RPMI7951 (cell line): ENCODE results near the gene ANAPC16. TPM values are rescaled to one million over a fixed set of nuclear protein-coding genes. Genes with fewer than 3 reads are reported as not detected.
"Not testable (repeated sequence)": the region's sequence is repeated elsewhere in the genome, so short reads cannot be mapped to it uniquely, and the experiment has no call there.

ENCODE experiments used
- DNase-seq: peaks from one replicate; pipeline ENCODE4 v3.0.0-alpha.2; 2012; ENCODE audit warnings: low read depth
- total RNA-seq: library from RNA; depleted of rRNA; stranded (reverse); fragments of >200 nt; shearing (Covaris generic); gene quantifications from 2 replicates; pipeline ENCODE4 v1.2.3, GENCODE V29; 2014

The ANAPC16 gene
- total RNA-seq, 1 experiment from 2014 or later, result 70.4 TPM

- not testable (repeated sequence) for DNase-seq
These were observed 4.0 kb upstream of the ANAPC16 start for GRCh38 chr10:72211832-72212231.

DNA sequence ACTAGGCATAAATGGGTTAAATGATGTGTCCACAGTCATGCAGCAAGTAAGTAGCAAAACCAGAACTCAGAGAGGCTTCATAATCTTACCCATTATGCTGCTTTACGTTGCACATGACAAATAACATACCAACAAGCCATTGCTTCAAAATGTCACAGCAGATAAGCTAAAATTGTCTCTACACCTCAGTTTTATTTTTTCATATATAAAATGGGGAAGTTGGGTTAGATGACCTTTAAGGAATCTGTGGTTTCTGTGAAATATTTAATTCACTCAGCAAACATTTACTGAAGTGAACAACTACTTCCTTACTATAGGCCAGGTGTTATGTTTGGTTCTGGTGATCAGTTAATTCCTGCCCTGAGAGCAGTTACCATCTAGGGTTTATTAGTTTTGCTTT lies 2.5 kb downstream of the ANAPC16 start:
- no peak for DNase-seq

- DNase-seq, result no peak
These were observed 2.9 kb downstream of the ANAPC16 start for GRCh38 chr10:72218726-72219125.

DNA sequence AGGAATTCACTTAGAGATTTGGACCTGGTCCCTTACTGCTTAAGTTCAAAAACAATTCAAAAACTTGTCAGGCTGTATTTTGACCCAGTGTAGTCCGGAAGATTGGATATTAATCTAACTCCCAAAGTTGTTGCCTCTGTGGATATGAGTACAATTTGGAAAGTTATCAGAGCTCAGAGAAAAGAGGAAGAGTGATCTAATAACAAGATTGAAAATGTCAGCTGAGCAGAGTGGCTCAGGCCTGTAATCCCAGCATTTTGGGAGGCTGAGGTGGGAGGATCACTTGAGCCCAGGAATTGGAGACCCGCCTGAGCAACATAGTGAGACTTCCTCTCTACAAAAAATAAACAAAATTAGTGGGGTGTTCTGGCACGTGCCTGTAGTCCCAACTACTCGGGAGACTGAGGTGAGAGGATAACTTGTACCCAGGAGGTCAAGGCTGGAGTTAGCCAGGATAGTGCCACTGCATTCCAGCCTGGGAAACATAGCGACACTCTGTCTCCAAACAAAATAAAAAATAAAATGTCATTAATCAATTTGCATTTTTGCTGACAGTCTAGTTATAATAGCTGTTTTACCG lies 3.5 kb downstream of the ANAPC16 start:
- DNase-seq, result no peak

DNA sequence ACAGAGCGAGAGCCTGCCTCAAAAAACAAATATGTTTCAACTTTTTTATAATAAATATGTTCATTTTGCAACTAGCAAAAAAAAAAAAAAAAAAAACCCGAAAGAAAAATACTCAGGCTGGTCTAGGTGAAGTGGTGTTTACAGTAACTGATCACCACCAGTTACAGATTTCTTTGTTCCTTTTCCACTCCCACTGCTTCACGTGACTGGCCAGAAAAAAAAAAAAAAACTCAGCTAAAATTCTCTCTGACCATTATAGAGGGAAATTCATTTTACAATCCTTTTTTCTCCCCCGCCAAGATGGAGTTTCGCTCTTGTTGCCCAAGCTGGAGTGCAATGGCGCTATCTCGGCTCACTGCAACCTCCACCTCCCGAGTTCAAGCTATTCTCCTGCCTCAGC lies 4.8 kb downstream of the ANAPC16 start:
- DNase-seq, result no peak

DNA sequence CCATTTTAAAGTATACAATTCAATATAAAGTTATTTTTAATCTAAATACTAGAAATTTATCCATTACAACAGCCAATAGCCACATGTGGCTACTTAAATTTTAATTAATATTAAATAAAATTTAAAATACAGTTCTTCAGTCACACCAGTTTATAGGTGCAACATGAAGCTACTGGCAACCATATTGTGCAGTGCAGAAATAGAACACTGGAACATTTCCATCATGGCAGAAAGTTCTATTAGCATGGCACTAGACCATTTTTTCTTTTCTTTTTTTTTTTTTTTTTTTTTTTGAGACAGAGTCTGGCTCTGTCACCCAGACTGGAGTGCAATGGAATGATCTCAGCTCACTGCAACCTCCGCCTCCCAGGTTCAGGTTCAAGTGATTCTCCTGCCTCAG lies 5.5 kb downstream of the ANAPC16 start:
- no peak for DNase-seq

DNA sequence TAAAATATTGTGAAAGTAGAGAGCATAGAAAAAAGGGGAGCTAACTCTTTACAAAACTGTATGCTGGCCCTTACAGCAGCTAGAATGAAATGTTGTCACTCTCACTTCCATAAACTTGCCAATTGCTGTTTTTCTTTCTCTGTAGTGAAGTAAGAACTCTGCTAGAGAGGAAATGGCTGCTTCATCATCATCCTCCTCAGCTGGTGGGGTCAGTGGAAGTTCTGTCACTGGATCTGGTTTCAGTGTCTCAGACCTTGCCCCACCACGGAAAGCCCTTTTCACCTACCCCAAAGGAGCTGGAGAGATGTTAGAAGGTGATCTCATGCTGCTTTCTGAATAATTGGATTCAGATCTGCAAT lies 7.9 kb downstream of the ANAPC16 start:
- DNase-seq, result no peak

- DNase-seq, result not testable (repeated sequence)
These were observed 8.4 kb downstream of the ANAPC16 start for GRCh38 chr10:72224191-72224590.

DNA sequence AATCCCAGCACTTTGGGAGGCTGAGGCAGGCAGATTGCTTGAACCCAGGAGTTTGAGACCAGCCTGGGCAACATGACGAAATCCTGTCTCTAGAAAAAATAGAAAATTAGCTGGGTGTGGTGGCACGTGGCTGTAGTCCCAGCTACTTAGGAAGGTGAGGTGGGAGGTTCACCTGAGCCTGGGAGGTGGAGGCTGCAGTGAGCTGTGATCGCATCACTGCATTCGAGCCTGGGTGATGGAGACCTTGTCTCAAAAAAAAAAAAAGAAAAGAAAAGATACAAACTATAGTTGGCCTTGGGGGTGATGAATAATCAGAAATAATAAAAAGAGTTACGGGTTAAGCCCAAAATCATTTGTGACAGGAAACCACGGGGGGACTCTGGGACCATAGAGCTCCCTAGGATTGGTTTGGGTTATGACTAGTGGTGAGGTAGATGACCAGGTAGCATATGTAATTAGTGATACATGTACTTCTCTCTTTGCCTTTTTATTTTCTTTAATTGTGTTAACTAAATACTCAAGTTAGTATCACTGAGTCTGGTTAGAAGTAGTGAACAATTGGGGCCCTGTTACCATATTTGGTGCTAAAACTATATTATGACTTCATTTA lies 10.7 kb downstream of the ANAPC16 start:
- no peak for DNase-seq

GRCh38 chr10:72227826-72228225 lies 12.0 kb downstream of the ANAPC16 start:
- DNase-seq, result no peak

DNA sequence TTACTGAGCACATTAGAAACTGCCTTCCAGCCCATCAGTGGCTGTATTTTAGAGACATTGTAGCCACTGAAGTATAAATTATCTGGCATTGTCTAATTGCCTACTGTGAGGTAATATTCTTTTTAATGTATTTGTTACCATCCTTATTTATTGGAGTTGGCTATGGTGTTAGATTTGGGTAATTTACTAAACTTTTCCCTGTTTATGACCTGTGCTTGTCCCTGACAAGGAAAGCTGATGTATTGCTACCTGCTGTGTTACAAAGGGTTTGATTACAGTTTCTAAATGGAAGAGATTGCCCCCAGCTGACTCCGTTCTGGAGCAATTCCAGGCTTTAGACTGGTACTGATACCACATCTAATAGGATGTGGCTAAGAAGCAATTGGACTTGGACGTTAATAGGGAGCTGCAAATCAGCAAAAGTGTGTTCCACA lies 12.5 kb downstream of the ANAPC16 start:
- no peak for DNase-seq

GRCh38 chr10:72229261-72230251 lies 13.7 kb downstream of the ANAPC16 start:
- no peak for DNase-seq

DNA sequence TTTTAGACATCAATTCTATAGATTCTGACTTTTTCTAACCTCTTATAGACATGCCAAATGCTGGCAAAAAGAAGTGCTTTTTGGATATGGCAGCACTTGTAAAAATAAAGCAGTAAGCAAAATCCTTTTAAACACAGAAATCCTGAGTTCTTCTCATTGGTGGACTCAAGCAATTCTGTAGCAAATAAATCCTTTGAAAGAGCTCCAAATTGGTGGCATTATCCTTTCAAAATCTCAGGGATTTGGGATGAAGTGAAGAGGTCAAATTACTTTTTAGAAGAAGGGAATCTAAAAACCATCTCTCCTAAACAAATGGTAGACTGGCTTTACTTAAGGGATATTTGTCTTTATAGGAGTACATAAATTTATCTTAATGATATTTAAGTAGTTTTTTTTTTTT lies 17.8 kb downstream of the ANAPC16 start:
- no peak for DNase-seq

DNA sequence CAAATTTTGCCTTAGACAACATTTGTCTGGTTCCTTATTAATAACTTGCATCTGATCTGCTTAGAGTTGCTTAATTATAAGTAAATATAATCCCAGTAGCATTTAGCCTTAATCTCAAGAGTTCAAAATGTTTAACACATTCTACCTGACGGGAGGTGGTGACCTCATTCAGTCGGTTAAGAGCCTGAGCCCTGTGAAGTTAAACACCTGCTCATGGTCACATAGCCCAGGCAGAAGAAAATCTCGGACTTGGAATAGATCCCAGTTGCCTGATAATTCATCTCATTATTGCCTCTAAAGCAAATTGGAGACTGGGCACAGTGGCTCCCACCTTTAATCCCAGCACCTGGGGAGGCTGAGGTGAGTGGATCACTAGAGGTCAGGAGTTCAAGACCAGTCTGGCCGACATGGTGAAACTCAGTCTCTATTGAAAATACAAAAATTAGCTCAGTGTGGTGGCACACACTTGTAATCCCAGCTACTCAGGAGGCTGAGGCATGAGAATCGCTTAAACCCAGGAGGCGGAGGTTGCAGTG lies 18.8 kb downstream of the ANAPC16 start:
- no peak for DNase-seq

- DNase-seq, result no peak
These were observed 19.9 kb downstream of the ANAPC16 start for GRCh38 chr10:72235544-72236279.

GRCh38 chr10:72238392-72239175 lies 22.8 kb downstream of the ANAPC16 start:
- DNase-seq, result no peak

DNA sequence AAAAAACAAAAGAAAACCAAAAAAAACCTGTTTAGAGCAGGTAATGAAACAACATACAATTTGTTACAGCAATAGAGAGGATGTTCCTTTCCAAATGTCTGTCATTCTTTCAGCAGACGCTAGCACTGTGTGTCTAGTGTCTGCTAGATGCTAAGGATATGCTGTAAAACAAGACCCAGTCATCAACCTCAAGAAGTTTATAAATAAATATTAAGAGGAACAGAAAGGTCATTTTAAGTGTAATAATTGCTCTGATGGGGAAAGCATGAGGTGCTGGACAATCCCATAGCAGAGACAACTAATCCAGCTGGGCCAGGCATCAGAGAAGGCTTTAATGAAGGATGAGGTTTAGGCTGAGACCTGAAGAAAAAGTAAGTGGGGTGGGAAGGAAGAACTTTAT lies 23.6 kb downstream of the ANAPC16 start:
- no peak for DNase-seq

DNA sequence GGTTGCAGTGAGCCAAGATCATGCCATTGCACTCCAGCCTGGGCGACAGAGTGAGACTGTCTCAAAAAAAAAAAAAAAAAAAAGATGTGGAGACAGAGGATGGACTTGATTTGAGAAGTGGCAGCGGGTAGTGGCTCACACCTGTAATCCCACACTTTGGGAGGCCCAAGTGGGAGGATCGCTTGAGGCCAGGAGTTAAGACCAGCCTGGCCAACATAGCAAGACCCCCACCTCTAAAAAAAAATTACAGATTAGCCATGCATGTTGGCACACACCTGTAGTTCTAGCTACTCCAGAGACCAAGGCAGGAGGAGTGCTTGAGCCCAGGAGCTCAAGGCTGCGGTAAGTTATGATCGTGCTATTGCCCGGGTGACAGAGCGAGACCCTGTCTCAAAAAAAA lies 24.6 kb downstream of the ANAPC16 start:
- no peak for DNase-seq

GRCh38 chr10:72241691-72242252 lies 26.0 kb downstream of the ANAPC16 start:
- DNase-seq, result no peak

DNA sequence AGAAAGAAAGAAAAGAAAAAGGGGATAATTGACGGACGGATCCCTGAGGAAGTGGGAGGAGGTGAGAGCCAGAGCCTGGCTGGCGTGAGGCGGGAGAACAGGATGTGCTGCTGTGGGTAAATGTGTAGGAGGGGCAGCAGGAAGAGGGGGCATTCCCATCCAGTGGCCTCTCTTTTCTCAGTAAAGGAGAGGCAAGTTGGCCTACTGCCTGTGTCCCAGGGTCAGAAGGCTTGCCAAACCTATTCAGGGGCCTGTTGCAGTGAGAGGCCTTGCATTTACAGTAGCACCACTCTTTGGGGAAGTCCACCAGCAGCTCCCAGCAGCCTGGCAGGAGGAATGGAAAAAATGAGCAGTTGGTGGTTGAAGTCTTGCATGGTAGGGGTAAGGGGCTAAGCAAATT lies 26.9 kb downstream of the ANAPC16 start:
- peak; percentile 85 for DNase-seq
